OCI-LY1 (cell line): ENCODE data around the gene CRTAC1.

Experiments
- CTCF ChIP-seq: fragments of 200-600 bp; sonication (generic), shearing (Covaris generic); IDR thresholded peaks from 2 replicates; pipeline ENCODE4 v1.5.1; 2017; ENCODE audit warnings: mild to moderate bottlenecking, antibody characterized with exemption, low read length, moderate library complexity, mixed read lengths
- EZH2 ChIP-seq: fragments of 200-600 bp; sonication (generic), shearing (Covaris generic); IDR thresholded peaks from 2 replicates; pipeline ENCODE4 v1.8.0; 2017; ENCODE audit warnings: borderline replicate concordance, mixed run types, mild to moderate bottlenecking, antibody characterized with exemption, low read length, moderate library complexity, mixed read lengths

- TF ChIP-seq CTCF (no peak), EZH2 (no peak)
Observed at GRCh38 chr10:98031440-98031839, 1.0 kb upstream of the CRTAC1 start.
